A549 (cell line): Measurements from ENCODE around the gene ONECUT2.

Experiments
- POLR2A ChIP-seq: IDR thresholded peaks from 2 replicates; pipeline ENCODE4 v1.6.1; 2012; ENCODE audit warnings: mild to moderate bottlenecking, low read length
- RAD21 ChIP-seq, 2 experiments: fragments of >200 bp in 1 of 2; sonication (Bioruptor Twin) in 1 of 2; formaldehyde crosslinking in 1 of 2; IDR thresholded peaks in 1 of 2; conservative IDR thresholded peaks in 1 of 2; 2 replicates in 1 of 2; 3 replicates in 1 of 2; pipeline ENCODE4 v1.6.1; 2012 to 2018; ENCODE audit warnings: inconsistent platforms in 1 of 2
- TF ChIP-seq, protein P1 (sequence below): fragments of >200 bp; sonication (Bioruptor Twin); formaldehyde crosslinking; IDR thresholded peaks from 3 replicates; pipeline ENCODE4 v1.5.1; 2016

- TF ChIP-seq, protein P1, sequence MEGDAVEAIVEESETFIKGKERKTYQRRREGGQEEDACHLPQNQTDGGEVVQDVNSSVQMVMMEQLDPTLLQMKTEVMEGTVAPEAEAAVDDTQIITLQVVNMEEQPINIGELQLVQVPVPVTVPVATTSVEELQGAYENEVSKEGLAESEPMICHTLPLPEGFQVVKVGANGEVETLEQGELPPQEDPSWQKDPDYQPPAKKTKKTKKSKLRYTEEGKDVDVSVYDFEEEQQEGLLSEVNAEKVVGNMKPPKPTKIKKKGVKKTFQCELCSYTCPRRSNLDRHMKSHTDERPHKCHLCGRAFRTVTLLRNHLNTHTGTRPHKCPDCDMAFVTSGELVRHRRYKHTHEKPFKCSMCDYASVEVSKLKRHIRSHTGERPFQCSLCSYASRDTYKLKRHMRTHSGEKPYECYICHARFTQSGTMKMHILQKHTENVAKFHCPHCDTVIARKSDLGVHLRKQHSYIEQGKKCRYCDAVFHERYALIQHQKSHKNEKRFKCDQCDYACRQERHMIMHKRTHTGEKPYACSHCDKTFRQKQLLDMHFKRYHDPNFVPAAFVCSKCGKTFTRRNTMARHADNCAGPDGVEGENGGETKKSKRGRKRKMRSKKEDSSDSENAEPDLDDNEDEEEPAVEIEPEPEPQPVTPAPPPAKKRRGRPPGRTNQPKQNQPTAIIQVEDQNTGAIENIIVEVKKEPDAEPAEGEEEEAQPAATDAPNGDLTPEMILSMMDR, result no peak
- TF ChIP-seq POLR2A, result no peak
- TF ChIP-seq RAD21 (conservative IDR thresholded peaks at IDR 0.05 in 1 of 2, IDR thresholded peaks at IDR 0.05 in 1 of 2), result no peak
Observed at GRCh38 chr18:57425096-57425495, 10.1 kb upstream of the ONECUT2 start.
